Spleen (tissue), 11 donors: ENCODE data around the gene OLFM3. TPM values are rescaled to one million over a fixed set of nuclear protein-coding genes. Genes with fewer than 3 reads are reported as not detected.

Experiments
- DNase-seq: peaks from one replicate; pipeline ENCODE4 v3.0.0-alpha.2; 2020
- H3K27ac ChIP-seq, 8 donors: fragments of 200-600 bp; sonication (generic) in 7 of 8; 1 replicate in 4 of 8; 2 replicates in 4 of 8; pipeline versions ENCODE4 v1.5.0 to v1.8.0; 2016 to 2021; ENCODE audit warnings: inconsistent platforms in 4 of 8, mild to moderate bottlenecking in 4 of 8, moderate library complexity in 1 of 8
- H3K27me3 ChIP-seq, 7 donors: fragments of 200-600 bp; sonication (generic) in 6 of 7; replicated peaks in 1 of 7; 1 replicate in 4 of 7; 2 replicates in 3 of 7; pipeline versions ENCODE4 v1.5.0 to v1.8.0; 2016 to 2021; ENCODE audit warnings: inconsistent platforms in 3 of 7, mild to moderate bottlenecking in 1 of 7
- H3K36me3 ChIP-seq, 6 donors: fragments of 200-600 bp; sonication (generic) in 5 of 6; 1 replicate in 4 of 6; 2 replicates in 2 of 6; pipeline versions ENCODE4 v1.5.0 to v1.8.0; 2016 to 2021; ENCODE audit warnings: inconsistent platforms in 2 of 6
- H3K4me1 ChIP-seq, 6 donors: fragments of 200-600 bp; sonication (generic) in 5 of 6; 1 replicate in 3 of 6; 2 replicates in 3 of 6; pipeline versions ENCODE4 v1.5.0 to v1.8.0; 2016 to 2021; ENCODE audit warnings: inconsistent platforms in 3 of 6
- H3K4me3 ChIP-seq, 8 donors: fragments of 200-600 bp; sonication (generic) in 7 of 8; 1 replicate in 4 of 8; 2 replicates in 4 of 8; pipeline versions ENCODE4 v1.5.0 to v1.8.0; 2016 to 2021; ENCODE audit warnings: inconsistent platforms in 4 of 8, mild to moderate bottlenecking in 4 of 8, moderate library complexity in 2 of 8
- H3K9me3 ChIP-seq, 8 donors: fragments of 200-600 bp; sonication (generic) in 7 of 8; 1 replicate in 4 of 8; 2 replicates in 4 of 8; pipeline versions ENCODE4 v1.5.0 to v1.8.0; 2016 to 2021; ENCODE audit warnings: inconsistent platforms in 4 of 8
- POLR2A ChIP-seq, 3 donors: fragments of 450-650 bp; IDR thresholded peaks; one replicate each; pipeline ENCODE4 v1.5.1; 2017; ENCODE audit warnings: antibody characterized with exemption in 3 of 3, mild to moderate bottlenecking in 1 of 3
- POLR2AphosphoS5 ChIP-seq, 3 donors: sonication (generic); formaldehyde crosslinking; IDR thresholded peaks; one replicate each; pipeline ENCODE4 v1.5.1; 2017; ENCODE audit warnings: antibody characterized with exemption in 3 of 3
- WGBS, 5 donors: extraction: QIAGEN DNeasy Blood & Tissue Kit in 3 of 5; methylation state at CpG; one replicate each; pipeline versions ENCODE4 v1.1.5 to v1.1.7; 2013 to 2018; 5-methylcytosine and 5-hydroxymethylcytosine counted together
- intact Hi-C: fragments of 100-400 bp; cut with DNase I; formaldehyde crosslinking; loops from one replicate; pipeline ENCODE4 v1.15.0; 2023; ENCODE audit warnings: low total_unique reads
- polyA plus RNA-seq, 3 donors: library from polyadenylated mRNA; stranded (reverse); fragments of 200-250 nt; gene quantifications; one replicate each; pipeline ENCODE4 v1.2.1, GENCODE V29; 2013
- total RNA-seq, 7 donors: library from RNA; depleted of rRNA in 3 of 7; stranded (reverse); fragments of >200 nt in 3 of 7; fragmentation: NEBNext Ultra II Directional in 4 of 7; extraction: Animal tissue kit (Norgen Biotek cat#: 25700) in 4 of 7; gene quantifications; one replicate each; pipeline versions ENCODE4 v1.1.0 to v1.2.1, GENCODE V29; 2016 to 2021
- TF ChIP-seq, protein P1 (sequence below), 11 experiments: fragments of 200-600 bp in 7 of 11; fragments of 450-650 bp in 4 of 11; sonication (generic) in 4 of 11; IDR thresholded peaks in 8 of 11; conservative IDR thresholded peaks in 3 of 11; 1 replicate in 7 of 11; 2 replicates in 4 of 11; pipeline versions ENCODE4 v1.4.0 to v1.8.0; 2016 to 2021; ENCODE audit warnings: antibody characterized with exemption in 11 of 11, inconsistent platforms in 4 of 11, mild to moderate bottlenecking in 1 of 11
- donor health status: healthy with polysubstance abuse.
- donor health status: DM: no; HTN: no; CAD: no; lungs with moderate emphysema.
- donor health status: DM: no; HTN: no; CAD: no.
- donor health status: Bipolar disorder and iron deficiency.
- donor health status: healthy.
- donor health status: DM: no; HTN: no; CAD: no.
- donor health status: DM: yes; HTN: yes; CAD: no.

Gene OLFM3
- total and polyA plus RNA-seq, 10 donors: not detected

GRCh38 chr1:101875891-101876290 lies 120.8 kb downstream of the OLFM3 start:
- DNase-seq: no peak
- no peaks in the 10 kb centered on the region for H3K4me1 ChIP-seq
- H3K9me3 ChIP-seq: no peaks in the 10 kb centered on the region
- H3K27ac ChIP-seq: no peak overlapping the region
- H3K4me3 ChIP-seq: no peak overlapping the region
- no peaks in the 10 kb centered on the region for H3K36me3 ChIP-seq
- TF ChIP-seq, protein P1, sequence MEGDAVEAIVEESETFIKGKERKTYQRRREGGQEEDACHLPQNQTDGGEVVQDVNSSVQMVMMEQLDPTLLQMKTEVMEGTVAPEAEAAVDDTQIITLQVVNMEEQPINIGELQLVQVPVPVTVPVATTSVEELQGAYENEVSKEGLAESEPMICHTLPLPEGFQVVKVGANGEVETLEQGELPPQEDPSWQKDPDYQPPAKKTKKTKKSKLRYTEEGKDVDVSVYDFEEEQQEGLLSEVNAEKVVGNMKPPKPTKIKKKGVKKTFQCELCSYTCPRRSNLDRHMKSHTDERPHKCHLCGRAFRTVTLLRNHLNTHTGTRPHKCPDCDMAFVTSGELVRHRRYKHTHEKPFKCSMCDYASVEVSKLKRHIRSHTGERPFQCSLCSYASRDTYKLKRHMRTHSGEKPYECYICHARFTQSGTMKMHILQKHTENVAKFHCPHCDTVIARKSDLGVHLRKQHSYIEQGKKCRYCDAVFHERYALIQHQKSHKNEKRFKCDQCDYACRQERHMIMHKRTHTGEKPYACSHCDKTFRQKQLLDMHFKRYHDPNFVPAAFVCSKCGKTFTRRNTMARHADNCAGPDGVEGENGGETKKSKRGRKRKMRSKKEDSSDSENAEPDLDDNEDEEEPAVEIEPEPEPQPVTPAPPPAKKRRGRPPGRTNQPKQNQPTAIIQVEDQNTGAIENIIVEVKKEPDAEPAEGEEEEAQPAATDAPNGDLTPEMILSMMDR (IDR thresholded peaks at IDR 0.05 in 8 of 11, conservative IDR thresholded peaks at IDR 0.05 in 3 of 11): no peak
- TF ChIP-seq POLR2A (IDR thresholded peaks at IDR 0.05) (no peak), POLR2AphosphoS5 (IDR thresholded peaks at IDR 0.05) (no peak)
- intact Hi-C loops: no loop called here
- H3K27me3 ChIP-seq: no peaks in the 10 kb centered on the region

DNA sequence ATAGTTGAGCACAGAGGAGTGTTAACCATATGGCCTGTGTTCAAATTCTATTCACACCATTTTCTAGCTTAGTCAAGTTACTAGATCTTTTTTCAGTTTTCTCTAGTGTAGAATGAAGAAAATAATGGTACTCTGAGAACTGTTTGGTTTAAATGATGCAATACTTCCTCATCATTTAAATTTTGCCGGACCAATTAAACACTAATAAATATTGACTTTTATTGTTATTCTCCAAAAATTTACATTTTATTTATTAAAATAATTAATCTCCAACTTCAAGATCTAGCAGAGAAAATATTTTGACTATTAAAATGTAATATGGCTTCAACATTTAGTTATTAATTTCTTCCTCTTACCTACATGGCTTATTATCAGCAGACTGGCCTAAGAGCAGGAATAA lies 123.1 kb downstream of the OLFM3 start:
- no peak overlapping the region for H3K4me3 ChIP-seq
- intact Hi-C loops: no loop called here
- peaks cover 0 to 6% (median 0%) of the 10 kb centered on the region in 7 donors for H3K27me3 ChIP-seq
- no peak overlapping the region for H3K27ac ChIP-seq
- H3K4me1 ChIP-seq: no peaks in the 10 kb centered on the region
- no peaks in the 10 kb centered on the region for H3K9me3 ChIP-seq
- DNase-seq: no peak
- H3K36me3 ChIP-seq: no peaks in the 10 kb centered on the region
- 86 to 96% (median 92%) methylated on average over 1 of the region's 1 CpG for WGBS, 5 donors
- TF ChIP-seq POLR2AphosphoS5 (IDR thresholded peaks at IDR 0.05) (no peak), POLR2A (IDR thresholded peaks at IDR 0.05) (no peak)
- TF ChIP-seq, protein P1 (IDR thresholded peaks at IDR 0.05 in 8 of 11, conservative IDR thresholded peaks at IDR 0.05 in 3 of 11): no peak

GRCh38 chr1:101859941-101860340 lies 136.8 kb downstream of the OLFM3 start:
- DNase-seq: no peak
- Histone ChIP-seq H3K4me3 (no peak overlapping the region), H3K4me1 (no peaks in the 10 kb centered on the region), H3K27ac (no peak overlapping the region), H3K36me3 (no peaks in the 10 kb centered on the region), H3K27me3 (no peaks in the 10 kb centered on the region), H3K9me3 (no peaks in the 10 kb centered on the region)
- TF ChIP-seq POLR2A (IDR thresholded peaks at IDR 0.05) (no peak), POLR2AphosphoS5 (IDR thresholded peaks at IDR 0.05) (no peak)
- TF ChIP-seq, protein P1 (IDR thresholded peaks at IDR 0.05 in 8 of 11, conservative IDR thresholded peaks at IDR 0.05 in 3 of 11): no peak
- intact Hi-C loops: no loop called here
- WGBS, 5 donors: 85 to 98% (median 91%) methylated on average over 1 of the region's 1 CpG

DNA sequence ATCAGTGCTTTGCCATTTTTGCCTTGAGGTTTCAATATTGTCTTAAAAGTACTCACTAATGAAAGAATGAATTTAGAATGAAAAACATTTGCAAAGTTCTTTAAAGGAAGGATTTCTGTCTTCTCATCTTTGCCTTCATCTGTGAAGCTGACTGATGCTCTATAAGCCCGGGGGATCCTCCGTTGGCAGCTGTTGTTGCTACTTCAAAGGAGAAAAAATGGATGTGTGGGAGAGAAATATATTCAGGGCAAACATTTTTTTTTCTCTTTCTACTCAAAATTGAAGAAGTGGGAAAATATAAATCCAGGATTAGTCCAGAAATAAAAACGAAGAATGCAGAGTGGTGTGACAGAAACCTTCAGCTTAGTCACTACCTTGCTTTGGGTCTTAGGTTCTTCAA lies 142.5 kb downstream of the OLFM3 start:
- Histone ChIP-seq H3K27ac (no peak overlapping the region), H3K4me1 (no peaks in the 10 kb centered on the region), H3K4me3 (no peak overlapping the region), H3K36me3 (no peaks in the 10 kb centered on the region), H3K9me3 (no peaks in the 10 kb centered on the region), H3K27me3 (peaks cover 0 to 2% (median 0%) of the 10 kb centered on the region in 7 donors)
- no peak for DNase-seq
- 67 to 77% (median 74%) methylated on average over 3 of the region's 3 CpGs for whole genome bisulfite sequencing, 5 donors
- TF ChIP-seq POLR2AphosphoS5 (IDR thresholded peaks at IDR 0.05) (no peak), POLR2A (IDR thresholded peaks at IDR 0.05) (no peak)
- TF ChIP-seq, protein P1 (IDR thresholded peaks at IDR 0.05 in 8 of 11, conservative IDR thresholded peaks at IDR 0.05 in 3 of 11): no peak
- intact Hi-C loops: no loop called here
